Right renal cortex interstitium (tissue), 3 donors: ENCODE results near the gene PLA2G6. TPM values are rescaled to one million over a fixed set of nuclear protein-coding genes. Genes with fewer than 3 reads are reported as not detected.

Source experiments
- DNase-seq, 3 donors: peaks; one replicate each; pipeline ENCODE4 v3.0.0-alpha.2; 2013; ENCODE audit warnings: low read depth in 3 of 3, low spot score in 2 of 3
- polyA plus RNA-seq, 3 donors: library from polyadenylated mRNA; unstranded; fragments of 120-200 nt; gene quantifications; one replicate each; pipeline ENCODE4 v1.2.1, GENCODE V29; 2013; ENCODE audit not compliant: insufficient read length in 3 of 3

Gene PLA2G6
- polyA plus RNA-seq, 3 donors, result 29.3 to 42.3 (median 29.9) TPM

DNA sequence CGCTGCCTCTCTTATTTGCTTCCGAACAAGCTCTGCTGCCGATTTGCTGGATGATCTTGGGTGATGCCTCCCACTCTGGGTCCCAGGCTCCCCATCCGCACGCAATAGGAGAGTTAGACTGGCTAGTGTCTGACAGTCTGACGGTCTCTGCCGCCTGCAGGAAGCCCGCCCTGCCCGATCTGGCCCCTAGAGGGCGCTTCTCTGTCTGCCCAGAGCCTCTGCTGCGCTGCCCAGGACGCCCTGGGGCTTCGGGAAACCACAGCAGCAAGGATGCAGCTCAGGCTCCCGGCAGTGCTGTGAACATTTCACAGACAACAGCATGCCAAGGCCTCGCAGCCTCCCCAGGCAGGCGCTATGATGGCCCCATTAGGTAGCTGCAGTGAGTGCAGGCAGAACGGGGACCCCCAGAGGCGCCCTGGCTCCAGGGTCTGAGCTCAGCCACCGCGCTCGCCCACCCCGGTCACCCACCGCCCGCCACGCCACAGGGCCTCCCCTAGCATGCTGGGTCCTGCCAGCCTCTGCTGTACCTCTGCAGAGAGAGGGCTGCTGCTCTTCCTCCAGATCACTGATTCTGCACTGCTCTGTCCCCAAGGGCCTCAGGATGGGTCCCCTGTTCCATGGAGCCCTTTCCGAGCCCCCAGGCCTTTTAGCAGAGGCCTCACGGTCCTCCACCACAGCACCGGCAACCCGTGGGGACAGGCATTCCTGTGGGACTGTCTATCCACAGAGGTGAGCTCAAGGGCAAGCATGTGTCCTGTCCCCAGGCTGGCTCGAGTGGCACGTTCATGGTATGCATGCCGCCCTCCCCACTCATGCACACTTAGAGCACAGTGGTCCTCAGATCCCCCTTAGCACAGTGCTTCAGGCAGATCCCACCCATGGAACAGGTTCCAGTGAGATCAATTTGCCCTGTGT lies 66.9 kb downstream of the PLA2G6 start:
- peak in 2 of 3 donors; percentile 47 to 52 for DNase-seq

- no peak for DNase-seq
Measured at GRCh38 chr22:38112381-38112780, 69.2 kb downstream of the PLA2G6 start.

DNA sequence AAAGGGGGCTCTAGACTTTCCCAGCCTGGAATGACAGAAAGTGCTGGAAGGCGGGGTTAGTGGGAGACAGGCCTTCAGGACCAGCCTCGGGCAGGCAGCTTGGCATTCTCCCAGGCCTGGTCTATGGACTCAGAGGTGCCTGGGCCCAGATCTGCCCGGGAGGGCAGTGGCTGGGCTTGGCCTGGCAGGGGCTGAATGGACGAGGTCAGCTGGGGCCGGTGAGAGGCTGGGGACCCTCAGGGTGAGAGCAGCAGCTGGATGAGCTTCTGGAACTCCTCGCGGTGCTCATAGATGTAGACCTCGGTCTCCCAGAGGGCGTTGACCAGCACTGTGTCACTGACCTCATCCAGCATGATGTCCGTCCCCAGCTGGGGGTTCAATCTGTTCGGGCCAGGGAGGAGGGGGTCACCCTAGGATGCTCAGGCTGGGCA lies 69.7 kb downstream of the PLA2G6 start:
- no peak for DNase-seq

DNA sequence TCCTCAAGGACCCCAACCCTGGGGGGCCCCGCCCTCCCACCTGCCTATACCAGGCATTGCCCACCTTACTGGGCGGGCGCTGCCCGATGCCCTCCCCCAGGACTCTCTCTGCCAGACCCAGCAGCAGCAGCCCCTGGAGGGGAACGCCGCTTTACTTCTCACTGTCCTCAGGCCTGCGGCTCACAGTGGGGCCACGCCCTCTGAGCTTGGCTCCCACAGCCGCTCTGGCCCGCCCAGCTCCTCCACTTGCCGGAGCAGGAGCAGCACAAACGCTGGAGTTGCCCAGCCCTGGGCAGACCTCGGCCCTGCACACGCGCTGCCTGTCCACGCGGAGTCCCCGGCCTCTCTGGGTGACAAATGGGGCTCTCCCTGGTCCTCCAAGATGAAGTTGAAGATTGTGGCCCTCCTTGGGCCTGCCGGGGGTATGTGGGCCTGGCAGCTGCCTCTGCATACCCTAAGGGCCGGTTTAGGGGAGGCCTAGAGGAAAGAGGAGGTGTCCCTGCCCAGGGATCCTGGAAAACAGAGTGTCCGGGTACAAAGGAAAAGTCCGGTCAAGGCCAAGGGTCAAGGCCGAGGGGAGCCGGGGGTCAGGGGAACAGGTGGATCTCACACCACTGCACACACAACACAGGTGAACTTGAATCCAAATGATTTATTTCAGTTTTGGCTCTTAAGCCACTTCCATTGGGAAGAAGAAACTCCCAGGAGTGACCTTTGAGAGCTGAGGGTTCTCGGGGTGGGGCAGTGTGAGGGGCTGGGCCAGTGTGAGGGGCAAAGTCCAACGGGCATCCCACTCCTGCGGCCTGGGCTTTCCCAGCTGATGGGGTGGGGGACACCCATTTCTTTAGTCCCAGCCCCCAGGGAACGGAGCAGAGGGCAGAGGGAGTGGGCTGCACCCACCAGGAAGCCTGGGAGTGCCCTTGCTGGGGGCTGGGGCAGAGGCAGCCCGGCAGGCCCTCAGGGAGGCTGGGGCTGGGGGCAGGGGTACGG lies 70.5 kb downstream of the PLA2G6 start:
- DNase-seq, result peak in 1 of 3 donors; percentile 44

- DNase-seq, result peak in 2 of 3 donors; percentile 54 to 70
Measured at GRCh38 chr22:38110008-38110862, 71.4 kb downstream of the PLA2G6 start, which contains the start of gene BAIAP2L2. TSS of gene BAIAP2L2 (minus strand) at chr22:38110684. CDS start at chr22:38110525, 159 bp downstream.

DNA sequence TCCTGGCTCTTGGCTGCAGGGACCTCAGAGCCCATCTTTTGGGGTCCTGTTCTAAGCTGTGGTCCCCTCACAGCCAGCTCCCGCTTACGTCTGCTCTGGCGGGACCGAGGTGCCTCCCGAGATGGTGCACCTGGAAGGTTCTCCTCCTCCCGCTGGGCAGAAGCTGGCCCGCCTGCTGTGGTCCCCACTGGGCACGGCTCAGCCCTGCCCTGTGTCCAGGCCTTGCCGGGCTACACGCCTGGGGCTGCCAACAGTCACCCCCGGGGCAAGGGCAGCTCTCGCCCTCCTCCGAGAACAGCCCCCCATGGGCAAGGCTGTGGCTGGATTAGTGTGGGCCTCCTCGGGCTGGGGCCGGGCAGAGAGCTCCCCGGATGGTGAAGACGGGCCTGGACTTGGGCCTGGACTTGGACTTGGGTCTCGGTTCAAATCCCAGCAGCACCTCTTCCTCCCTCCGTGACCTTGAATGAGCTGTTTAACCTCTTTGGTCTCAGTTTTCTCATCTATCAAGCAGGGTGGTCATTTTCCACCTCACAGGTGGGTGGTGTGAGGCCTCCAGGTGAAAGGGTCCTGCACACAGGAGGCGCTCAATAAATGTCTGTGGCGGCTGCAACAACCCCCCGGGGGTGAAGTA lies 72.1 kb downstream of the PLA2G6 start:
- peak in 1 of 3 donors; percentile 47 for DNase-seq

- no peak for DNase-seq
Measured at GRCh38 chr22:38108561-38109319, 72.9 kb downstream of the PLA2G6 start.

GRCh38 chr22:38107692-38108515 lies 73.7 kb downstream of the PLA2G6 start:
- no peak for DNase-seq

DNA sequence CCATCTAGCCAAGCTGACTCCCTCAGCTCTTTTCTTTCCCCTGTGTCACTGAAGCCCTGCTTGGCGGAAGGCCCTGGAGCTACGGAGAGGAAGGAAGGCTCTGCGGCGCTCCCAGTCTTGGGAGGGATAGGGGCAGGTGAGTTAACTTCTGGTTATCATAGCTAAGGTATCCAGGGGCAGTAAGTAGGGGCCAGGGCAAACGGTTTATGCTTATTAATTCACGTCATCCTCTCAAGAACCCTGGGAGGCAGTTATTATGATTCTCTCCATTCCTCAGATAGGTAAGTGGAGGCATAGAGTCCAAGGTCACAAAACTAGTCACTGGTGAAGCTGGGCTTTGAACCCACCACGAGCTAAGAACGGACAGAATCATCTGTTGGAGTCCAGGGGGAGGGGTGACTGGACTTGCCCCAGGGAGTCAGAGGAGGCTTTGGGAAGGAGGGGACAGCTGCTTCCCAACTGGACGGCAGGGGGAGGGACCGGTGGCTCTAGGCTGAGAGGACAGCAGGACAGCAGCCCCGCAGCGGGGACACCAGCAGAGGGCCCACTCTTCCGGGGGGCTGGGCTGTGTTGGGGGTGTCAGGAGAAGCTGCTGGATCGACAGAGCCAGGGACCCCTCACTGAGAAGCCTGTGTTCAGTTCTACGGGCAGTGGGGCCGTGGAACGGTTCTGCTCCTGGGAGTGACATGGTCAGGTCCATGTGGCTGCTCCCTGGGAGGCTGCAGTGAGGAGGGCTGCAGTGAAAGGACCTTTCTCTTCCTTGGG lies 74.6 kb downstream of the PLA2G6 start:
- no peak for DNase-seq

DNA sequence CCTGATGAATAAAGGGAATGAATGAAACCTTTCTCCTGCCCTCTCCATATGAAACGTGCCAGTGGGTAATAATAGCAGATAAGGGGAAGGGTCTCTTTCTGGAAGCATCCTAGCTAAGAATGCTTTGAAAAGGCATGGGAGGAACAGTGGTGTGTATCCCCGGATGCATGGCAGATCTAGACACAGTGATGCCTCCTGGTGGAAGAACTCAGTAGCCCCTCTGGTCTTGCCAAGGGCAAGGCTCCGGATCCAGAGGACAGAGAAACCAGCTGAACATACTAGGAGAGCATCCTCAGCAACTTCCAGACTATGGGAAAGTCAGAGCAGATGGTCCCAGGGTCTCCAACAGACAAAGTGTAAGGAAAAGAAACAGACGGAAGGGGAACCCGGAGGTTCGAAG lies 77.5 kb downstream of the PLA2G6 start:
- no peak for DNase-seq

DNA sequence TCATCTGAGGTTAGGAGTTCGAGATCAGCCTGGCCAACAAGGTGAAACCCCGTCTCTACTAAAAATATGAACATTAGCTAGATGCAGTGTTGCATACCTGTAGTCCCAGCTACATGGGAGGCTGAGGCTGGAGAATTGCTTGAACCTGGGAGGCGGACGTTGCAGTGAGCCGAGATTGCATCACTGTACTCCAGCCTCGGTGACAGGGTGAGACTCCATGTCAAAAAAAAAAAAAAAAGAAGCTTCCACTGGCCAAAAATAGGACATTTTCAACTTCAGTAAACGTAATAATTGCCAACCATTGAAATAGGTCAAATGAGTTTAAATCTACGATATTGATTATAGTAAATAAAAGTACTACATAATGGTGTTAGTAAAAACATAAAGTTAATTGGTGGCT lies 78.0 kb downstream of the PLA2G6 start:
- DNase-seq, result no peak

GRCh38 chr22:38098410-38099249 lies 83.0 kb downstream of the PLA2G6 start:
- DNase-seq, result no peak

DNA sequence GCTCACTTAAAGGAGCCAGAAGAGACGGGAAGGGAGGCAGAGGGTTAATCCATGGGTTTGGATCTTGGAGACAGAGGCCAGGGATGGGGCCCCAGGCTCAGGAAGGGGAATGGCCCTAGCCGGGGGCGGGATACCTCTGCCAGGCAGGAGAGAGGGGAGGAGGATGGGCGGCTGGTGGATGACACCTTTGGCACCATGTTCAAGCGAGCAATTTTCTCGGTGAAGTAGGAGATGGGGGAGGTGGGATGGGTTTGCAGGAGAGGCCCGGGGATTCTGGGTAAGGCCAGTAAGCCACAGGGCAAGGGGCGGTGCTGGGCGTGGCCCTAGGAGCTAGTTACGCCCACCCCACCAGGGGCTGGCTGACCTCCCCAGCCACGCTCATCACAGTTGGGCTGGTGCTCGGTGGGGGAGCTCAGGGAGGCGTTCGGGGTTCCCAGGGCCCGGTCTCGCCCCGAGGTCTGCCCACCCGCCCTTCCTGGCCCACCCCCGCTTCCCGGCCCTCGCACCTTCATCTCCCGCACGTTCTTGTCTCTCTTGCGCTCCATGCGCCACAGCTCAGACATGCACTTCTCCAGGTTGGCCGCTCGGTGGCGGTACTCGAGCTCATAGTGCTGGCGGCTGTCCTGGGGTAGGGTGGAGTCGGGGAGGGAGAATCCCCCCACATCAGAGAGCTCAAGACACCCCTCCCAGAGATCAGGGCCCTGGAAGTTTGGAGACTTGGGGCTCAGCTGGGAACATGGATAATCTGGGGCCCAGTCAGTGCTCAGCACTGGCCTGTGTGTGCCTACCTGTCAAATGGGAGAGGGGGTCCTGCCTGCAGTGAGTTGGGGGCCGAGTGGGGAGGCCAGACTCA lies 83.8 kb downstream of the PLA2G6 start:
- no peak for DNase-seq

DNA sequence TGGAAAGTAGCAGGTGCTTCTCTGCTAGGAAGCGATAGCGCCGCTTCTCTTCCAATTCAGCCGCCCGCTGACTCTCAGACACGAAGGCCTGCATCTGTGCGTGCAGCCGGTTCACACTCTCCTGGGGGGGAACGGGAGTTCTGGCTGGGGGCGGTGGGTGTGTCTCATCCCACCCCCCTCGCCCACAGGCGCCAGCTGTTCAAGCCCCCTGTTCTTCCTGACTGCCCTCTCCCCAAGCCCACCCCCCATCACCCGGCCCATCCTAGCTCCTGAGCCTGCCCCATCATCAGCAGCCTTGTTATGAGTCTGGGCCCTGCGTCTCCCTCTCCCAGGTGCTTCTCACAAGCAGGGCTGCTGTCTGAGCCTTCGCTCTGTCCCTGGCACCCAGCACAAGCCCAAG lies 84.6 kb downstream of the PLA2G6 start:
- no peak for DNase-seq

DNA sequence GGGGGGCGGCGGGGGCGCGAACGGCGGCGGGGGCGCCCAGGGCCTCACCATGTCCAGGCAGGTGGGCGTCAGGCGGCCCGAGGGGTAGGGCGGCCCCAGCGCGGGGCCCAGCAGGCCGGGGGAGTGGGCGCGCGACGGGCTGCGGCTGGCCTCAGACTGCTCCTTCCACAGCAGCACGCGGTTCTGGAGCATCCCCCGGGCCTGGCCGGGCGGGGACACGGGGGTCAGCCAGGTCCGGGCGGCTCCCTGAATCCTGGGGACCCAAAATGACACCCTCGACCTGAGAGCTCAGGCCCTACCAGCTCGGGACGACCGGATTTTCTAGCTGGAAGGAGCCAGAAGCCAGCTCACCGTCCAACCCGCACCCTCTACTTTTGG lies 92.2 kb downstream of the PLA2G6 start:
- DNase-seq, result no peak
